Measurements from ENCODE around the gene OR9A2. TPM values are rescaled to one million over a fixed set of nuclear protein-coding genes. Genes with fewer than 3 reads are reported as not detected.

The OR9A2 gene
- total and polyA plus RNA-seq, 4 donors, result 0.08 TPM; not detected in 3

DNA sequence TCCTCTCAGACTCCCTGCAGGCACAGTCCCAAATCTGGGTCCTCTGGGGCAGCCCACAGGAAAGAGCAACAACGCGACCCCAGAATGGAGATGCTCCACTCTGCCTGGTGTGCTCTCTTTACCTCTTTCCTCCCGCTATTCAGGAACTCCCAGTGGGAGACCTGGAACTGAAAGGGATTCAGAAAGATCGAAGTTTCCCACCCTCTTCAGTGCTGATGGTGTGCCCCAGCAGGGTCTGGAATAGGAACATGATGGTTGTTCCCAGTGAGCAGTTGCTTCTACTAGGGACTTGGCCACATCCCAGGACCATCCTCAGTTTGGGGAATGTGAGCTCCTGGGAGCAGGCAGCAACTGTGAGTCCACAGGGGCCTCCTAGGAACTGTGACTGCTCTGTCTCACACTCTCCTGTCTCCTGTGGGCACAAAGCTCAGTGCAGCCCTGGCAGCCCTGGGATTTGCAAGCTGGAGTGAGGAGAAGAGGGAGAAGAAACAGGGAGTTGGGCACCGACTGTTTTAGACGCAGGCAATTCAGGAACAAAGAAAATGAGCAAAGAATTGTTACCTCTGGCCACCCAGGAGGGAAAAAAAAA, 43.1 kb upstream of the OR9A2 start (continued):
- TF ChIP-seq, protein P1, sequence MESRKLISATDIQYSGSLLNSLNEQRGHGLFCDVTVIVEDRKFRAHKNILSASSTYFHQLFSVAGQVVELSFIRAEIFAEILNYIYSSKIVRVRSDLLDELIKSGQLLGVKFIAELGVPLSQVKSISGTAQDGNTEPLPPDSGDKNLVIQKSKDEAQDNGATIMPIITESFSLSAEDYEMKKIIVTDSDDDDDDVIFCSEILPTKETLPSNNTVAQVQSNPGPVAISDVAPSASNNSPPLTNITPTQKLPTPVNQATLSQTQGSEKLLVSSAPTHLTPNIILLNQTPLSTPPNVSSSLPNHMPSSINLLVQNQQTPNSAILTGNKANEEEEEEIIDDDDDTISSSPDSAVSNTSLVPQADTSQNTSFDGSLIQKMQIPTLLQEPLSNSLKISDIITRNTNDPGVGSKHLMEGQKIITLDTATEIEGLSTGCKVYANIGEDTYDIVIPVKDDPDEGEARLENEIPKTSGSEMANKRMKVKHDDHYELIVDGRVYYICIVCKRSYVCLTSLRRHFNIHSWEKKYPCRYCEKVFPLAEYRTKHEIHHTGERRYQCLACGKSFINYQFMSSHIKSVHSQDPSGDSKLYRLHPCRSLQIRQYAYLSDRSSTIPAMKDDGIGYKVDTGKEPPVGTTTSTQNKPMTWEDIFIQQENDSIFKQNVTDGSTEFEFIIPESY (IDR thresholded peaks at IDR 0.05), result no peak
- no peak for TF ChIP-seq NR2F2 (IDR thresholded peaks at IDR 0.05)
- TF ChIP-seq, protein P2, sequence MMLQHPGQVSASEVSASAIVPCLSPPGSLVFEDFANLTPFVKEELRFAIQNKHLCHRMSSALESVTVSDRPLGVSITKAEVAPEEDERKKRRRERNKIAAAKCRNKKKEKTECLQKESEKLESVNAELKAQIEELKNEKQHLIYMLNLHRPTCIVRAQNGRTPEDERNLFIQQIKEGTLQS (IDR thresholded peaks at IDR 0.05), result no peak
- no peak for TF ChIP-seq FOXA1 (IDR thresholded peaks at IDR 0.05)
- no peak for TF ChIP-seq HNF4G (IDR thresholded peaks at IDR 0.05)

DNA sequence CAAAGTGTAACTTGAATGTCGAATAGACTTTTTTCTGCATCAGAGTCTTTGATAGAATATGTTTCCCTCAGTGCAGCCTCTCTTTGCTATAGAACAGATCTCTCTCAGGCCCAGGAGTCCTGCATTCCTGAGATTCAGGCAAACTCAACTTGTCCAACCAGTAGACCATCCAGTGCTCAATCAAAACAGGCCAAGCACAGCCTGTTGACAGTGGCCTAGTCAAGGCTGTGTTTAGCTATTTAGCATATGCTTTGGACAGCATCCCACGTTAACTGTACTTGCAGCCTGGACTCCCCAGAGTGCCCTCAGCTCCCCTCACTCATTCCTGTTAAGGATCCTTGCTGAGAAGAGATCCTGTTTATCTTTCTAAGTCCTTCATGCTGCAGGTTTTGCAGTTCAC, 41.5 kb upstream of the OR9A2 start:
- Histone ChIP-seq H3K9me3 (ENCODE audit: control insufficient read depth in 4 of 4, low read length in 3 of 4) (no peaks in the 10 kb centered on the region), H3K27me3 (ENCODE audit: control insufficient read depth in 4 of 4, insufficient read depth in 4 of 4, low read length in 3 of 4) (no peaks in the 10 kb centered on the region), H3K36me3 (ENCODE audit: control insufficient read depth in 4 of 4, insufficient read depth in 3 of 4, low read depth in 1 of 4, low read length in 3 of 4) (no peaks in the 10 kb centered on the region), H3K4me3 (ENCODE audit: low read depth in 1 of 3, low read length in 3 of 3) (no peak overlapping the region), H3K4me1 (ENCODE audit: control insufficient read depth in 4 of 4, insufficient read depth in 4 of 4, low read length in 3 of 4) (no peaks in the 10 kb centered on the region), H3K9ac (ENCODE audit: low read depth in 1 of 2, low read length in 2 of 2) (no peak overlapping the region), H3K27ac (ENCODE audit: low read depth in 1 of 2, low read length in 2 of 2) (no peak overlapping the region)
- DNase-seq (ENCODE audit: low spot score), result no peak
- TF ChIP-seq, protein P3, sequence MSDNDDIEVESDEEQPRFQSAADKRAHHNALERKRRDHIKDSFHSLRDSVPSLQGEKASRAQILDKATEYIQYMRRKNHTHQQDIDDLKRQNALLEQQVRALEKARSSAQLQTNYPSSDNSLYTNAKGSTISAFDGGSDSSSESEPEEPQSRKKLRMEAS (IDR thresholded peaks at IDR 0.05), result no peak
- TF ChIP-seq, protein P2 (IDR thresholded peaks at IDR 0.05), result no peak
- no peak for TF ChIP-seq RXRA (IDR thresholded peaks at IDR 0.05)
- TF ChIP-seq YY1 (IDR thresholded peaks at IDR 0.05), result no peak
- no peak for TF ChIP-seq NR2F2 (IDR thresholded peaks at IDR 0.05)
- TF ChIP-seq GABPA (IDR thresholded peaks at IDR 0.05 in 1 of 2, conservative IDR thresholded peaks at IDR 0.05 in 1 of 2), result no peak
- TF ChIP-seq EGR1 (IDR thresholded peaks at IDR 0.05; ENCODE audit: low read depth in 2 of 2), result no peak
- TF ChIP-seq FOXA1 (IDR thresholded peaks at IDR 0.05), result no peak
- TF ChIP-seq, protein P4, sequence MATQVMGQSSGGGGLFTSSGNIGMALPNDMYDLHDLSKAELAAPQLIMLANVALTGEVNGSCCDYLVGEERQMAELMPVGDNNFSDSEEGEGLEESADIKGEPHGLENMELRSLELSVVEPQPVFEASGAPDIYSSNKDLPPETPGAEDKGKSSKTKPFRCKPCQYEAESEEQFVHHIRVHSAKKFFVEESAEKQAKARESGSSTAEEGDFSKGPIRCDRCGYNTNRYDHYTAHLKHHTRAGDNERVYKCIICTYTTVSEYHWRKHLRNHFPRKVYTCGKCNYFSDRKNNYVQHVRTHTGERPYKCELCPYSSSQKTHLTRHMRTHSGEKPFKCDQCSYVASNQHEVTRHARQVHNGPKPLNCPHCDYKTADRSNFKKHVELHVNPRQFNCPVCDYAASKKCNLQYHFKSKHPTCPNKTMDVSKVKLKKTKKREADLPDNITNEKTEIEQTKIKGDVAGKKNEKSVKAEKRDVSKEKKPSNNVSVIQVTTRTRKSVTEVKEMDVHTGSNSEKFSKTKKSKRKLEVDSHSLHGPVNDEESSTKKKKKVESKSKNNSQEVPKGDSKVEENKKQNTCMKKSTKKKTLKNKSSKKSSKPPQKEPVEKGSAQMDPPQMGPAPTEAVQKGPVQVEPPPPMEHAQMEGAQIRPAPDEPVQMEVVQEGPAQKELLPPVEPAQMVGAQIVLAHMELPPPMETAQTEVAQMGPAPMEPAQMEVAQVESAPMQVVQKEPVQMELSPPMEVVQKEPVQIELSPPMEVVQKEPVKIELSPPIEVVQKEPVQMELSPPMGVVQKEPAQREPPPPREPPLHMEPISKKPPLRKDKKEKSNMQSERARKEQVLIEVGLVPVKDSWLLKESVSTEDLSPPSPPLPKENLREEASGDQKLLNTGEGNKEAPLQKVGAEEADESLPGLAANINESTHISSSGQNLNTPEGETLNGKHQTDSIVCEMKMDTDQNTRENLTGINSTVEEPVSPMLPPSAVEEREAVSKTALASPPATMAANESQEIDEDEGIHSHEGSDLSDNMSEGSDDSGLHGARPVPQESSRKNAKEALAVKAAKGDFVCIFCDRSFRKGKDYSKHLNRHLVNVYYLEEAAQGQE (IDR thresholded peaks at IDR 0.05), result no peak
- TF ChIP-seq JUND (IDR thresholded peaks at IDR 0.05), result no peak
- TF ChIP-seq HNF4G (IDR thresholded peaks at IDR 0.05), result no peak
- no peak for TF ChIP-seq FOXA2 (IDR thresholded peaks at IDR 0.05)
- 88% methylated on average over 2 of the region's 2 CpGs for WGBS

DNA sequence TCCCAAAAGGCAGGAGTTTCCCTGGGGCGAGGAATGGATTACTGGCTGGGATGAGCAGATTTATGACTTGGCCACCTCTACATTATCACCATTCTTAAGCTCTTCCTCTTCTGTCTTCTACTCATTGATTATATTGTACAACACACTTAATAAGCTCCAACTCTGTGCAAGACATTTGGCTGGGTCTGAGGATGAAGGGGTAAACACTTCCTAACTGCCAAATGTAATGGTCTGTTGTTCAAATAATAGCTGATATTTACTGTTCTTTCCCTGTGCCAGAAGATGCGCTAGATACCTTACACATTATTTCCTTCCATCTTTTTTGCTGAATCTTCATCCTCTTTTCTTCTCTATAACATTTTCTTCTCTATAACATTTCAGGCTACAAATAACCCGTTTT, 36.8 kb upstream of the OR9A2 start:
- H3K4me1 ChIP-seq (ENCODE audit: control insufficient read depth in 4 of 4, insufficient read depth in 4 of 4, low read length in 3 of 4), result no peaks in the 10 kb centered on the region
- DNase-seq (ENCODE audit: low spot score), result no peak
- H3K27ac ChIP-seq (ENCODE audit: low read depth in 1 of 2, low read length in 2 of 2), result no peak overlapping the region
- 71% methylated on average over 3 of the region's 3 CpGs for WGBS
- no peaks in the 10 kb centered on the region for H3K27me3 ChIP-seq (ENCODE audit: control insufficient read depth in 4 of 4, insufficient read depth in 4 of 4, low read length in 3 of 4)
- H3K4me3 ChIP-seq (ENCODE audit: low read depth in 1 of 3, low read length in 3 of 3), result no peak overlapping the region
- no peaks in the 10 kb centered on the region for H3K9me3 ChIP-seq (ENCODE audit: control insufficient read depth in 4 of 4, low read length in 3 of 4)
- no peaks in the 10 kb centered on the region for H3K36me3 ChIP-seq (ENCODE audit: control insufficient read depth in 4 of 4, insufficient read depth in 3 of 4, low read depth in 1 of 4, low read length in 3 of 4)
- H3K9ac ChIP-seq (ENCODE audit: low read depth in 1 of 2, low read length in 2 of 2), result no peak overlapping the region
- TF ChIP-seq, protein P4 (IDR thresholded peaks at IDR 0.05), result no peak
- TF ChIP-seq, protein P3 (IDR thresholded peaks at IDR 0.05), result no peak
- TF ChIP-seq HNF4G (IDR thresholded peaks at IDR 0.05) (no peak), SP1 (IDR thresholded peaks at IDR 0.05) (no peak)
- TF ChIP-seq, protein P1 (IDR thresholded peaks at IDR 0.05), result no peak

Data from liver (tissue), 9 donors.